ENCODE measurements around the gene VRK1.

GRCh38 chr14:96867634-96868033 is 70.5 kb downstream of the VRK1 start:
- no peak for TF ChIP-seq CTCF (IDR thresholded peaks at IDR 0.05)
- no peak for TF ChIP-seq POLR2A (IDR thresholded peaks at IDR 0.05)
- no peak for TF ChIP-seq EP300 (IDR thresholded peaks at IDR 0.05; ENCODE audit: low read depth)
- no peak for TF ChIP-seq POLR2AphosphoS5 (IDR thresholded peaks at IDR 0.05)

All from transverse colon (tissue), 4 donors.